Left ventricle myocardium inferior (tissue), 1 donor: ENCODE data around the gene MVB12B. TPM values are rescaled to one million over a fixed set of nuclear protein-coding genes. Genes with fewer than 3 reads are reported as not detected.

Source experiments
- DNase-seq: peaks from one replicate; pipeline ENCODE4 v3.0.0-alpha.2; 2020
- H3K27ac ChIP-seq: fragments of 200-600 bp; replicated peaks from 2 replicates; pipeline ENCODE4 v1.8.0; 2021
- H3K27me3 ChIP-seq: fragments of 200-600 bp; 2 replicates; pipeline ENCODE4 v1.8.0; 2021; ENCODE audit warnings: low read depth
- H3K36me3 ChIP-seq: fragments of 200-600 bp; 2 replicates; pipeline ENCODE4 v1.8.0; 2021
- H3K4me1 ChIP-seq: fragments of 200-600 bp; 2 replicates; pipeline ENCODE4 v1.8.0; 2021
- H3K4me3 ChIP-seq: fragments of 200-600 bp; 2 replicates; pipeline ENCODE4 v1.8.0; 2021; ENCODE audit warnings: mild to moderate bottlenecking, moderate library complexity
- H3K9me3 ChIP-seq: fragments of 200-600 bp; replicated peaks from 2 replicates; pipeline ENCODE4 v1.8.0; 2021
- intact Hi-C: fragments of 100-400 bp; cut with micrococcal nuclease; formaldehyde crosslinking; loops from one replicate; pipeline ENCODE4 v1.11.0; 2022
- total RNA-seq: library from RNA; stranded (reverse); fragmentation: NEBNext Ultra II Directional; extraction: Animal tissue kit (Norgen Biotek cat#: 25700); gene quantifications from one replicate; pipeline ENCODE4 v1.2.1, GENCODE V29; 2021
- TF ChIP-seq, protein P1 (sequence below): fragments of 200-600 bp; IDR thresholded peaks from 2 replicates; pipeline ENCODE4 v1.8.0; 2021; ENCODE audit warnings: antibody characterized with exemption, mild to moderate bottlenecking, borderline replicate concordance
- donor health status: DM: no; HTN: yes; CAD: no; lungs with severe emphysema.

The MVB12B gene
- total RNA-seq, 1 donor from 2014 or later: 11.2 TPM

GRCh38 chr9:126527109-126527825 is 200.6 kb downstream of the MVB12B start:
- intact Hi-C loops: no loop called here
- Histone ChIP-seq H3K4me3 (no peak overlapping the region), H3K9me3 (no peaks in the 10 kb centered on the region), H3K27ac (no peak overlapping the region), H3K36me3 (no peaks in the 10 kb centered on the region), H3K4me1 (peaks cover 8% of the 10 kb centered on the region), H3K27me3 (peaks cover 72% of the 10 kb centered on the region)
- no peak for DNase-seq
- TF ChIP-seq, protein P1, sequence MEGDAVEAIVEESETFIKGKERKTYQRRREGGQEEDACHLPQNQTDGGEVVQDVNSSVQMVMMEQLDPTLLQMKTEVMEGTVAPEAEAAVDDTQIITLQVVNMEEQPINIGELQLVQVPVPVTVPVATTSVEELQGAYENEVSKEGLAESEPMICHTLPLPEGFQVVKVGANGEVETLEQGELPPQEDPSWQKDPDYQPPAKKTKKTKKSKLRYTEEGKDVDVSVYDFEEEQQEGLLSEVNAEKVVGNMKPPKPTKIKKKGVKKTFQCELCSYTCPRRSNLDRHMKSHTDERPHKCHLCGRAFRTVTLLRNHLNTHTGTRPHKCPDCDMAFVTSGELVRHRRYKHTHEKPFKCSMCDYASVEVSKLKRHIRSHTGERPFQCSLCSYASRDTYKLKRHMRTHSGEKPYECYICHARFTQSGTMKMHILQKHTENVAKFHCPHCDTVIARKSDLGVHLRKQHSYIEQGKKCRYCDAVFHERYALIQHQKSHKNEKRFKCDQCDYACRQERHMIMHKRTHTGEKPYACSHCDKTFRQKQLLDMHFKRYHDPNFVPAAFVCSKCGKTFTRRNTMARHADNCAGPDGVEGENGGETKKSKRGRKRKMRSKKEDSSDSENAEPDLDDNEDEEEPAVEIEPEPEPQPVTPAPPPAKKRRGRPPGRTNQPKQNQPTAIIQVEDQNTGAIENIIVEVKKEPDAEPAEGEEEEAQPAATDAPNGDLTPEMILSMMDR: no peak

DNA sequence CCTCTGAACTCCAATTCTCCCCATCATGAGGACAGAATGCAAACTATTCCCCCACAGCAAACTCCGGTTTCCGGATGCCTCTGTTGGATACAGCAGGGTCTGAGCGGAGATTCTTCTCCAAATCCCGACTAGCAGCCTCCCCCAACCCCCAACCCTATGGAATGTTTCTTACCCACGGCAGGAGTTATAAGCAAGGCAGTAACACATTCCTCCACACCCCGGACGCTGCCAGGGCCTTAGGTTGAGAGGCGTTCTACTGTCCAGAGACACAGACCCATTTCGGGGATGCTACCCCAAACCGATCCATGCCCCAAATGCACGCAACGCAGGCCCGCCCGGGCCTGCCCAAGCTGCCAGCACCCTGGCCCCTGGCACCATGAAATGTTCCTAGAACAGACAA is 201.5 kb downstream of the MVB12B start:
- TF ChIP-seq, protein P1: no peak
- Histone ChIP-seq H3K4me3 (no peak overlapping the region), H3K36me3 (no peaks in the 10 kb centered on the region), H3K27ac (no peak overlapping the region), H3K27me3 (peaks cover 72% of the 10 kb centered on the region), H3K9me3 (no peaks in the 10 kb centered on the region), H3K4me1 (peaks cover 15% of the 10 kb centered on the region)
- DNase-seq: no peak
- intact Hi-C loops: no loop called here

DNA sequence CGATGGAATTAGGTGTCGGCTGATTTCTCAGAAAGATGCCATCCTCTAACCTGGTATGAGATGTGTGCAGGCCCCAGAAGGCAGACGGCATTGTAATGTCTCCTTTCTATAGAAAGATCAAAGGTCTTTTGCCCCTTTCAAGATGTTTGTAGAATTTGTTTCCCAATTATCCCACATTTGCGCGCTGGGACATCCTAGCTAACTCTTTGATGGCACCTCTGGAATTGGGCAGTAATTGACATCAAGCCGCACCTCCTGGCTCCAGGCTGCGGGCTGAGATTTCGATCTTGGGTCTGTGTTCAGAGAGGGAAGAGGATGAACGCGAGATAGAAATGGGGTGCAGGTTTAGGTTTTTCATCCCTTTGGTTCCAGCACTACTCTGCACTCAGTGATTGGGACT is 202.3 kb downstream of the MVB12B start:
- no peak overlapping the region for H3K27ac ChIP-seq
- no peaks in the 10 kb centered on the region for H3K36me3 ChIP-seq
- no peak overlapping the region for H3K4me3 ChIP-seq
- TF ChIP-seq, protein P1: no peak
- no peak for DNase-seq
- intact Hi-C loops: no loop called here
- H3K9me3 ChIP-seq: no peaks in the 10 kb centered on the region
- peaks cover 72% of the 10 kb centered on the region for H3K27me3 ChIP-seq
- H3K4me1 ChIP-seq: peaks cover 15% of the 10 kb centered on the region

GRCh38 chr9:126531035-126531571 is 204.5 kb downstream of the MVB12B start:
- TF ChIP-seq, protein P1: no peak
- peaks cover 73% of the 10 kb centered on the region for H3K27me3 ChIP-seq
- H3K27ac ChIP-seq: peak overlapping the region; percentile 74

DNA sequence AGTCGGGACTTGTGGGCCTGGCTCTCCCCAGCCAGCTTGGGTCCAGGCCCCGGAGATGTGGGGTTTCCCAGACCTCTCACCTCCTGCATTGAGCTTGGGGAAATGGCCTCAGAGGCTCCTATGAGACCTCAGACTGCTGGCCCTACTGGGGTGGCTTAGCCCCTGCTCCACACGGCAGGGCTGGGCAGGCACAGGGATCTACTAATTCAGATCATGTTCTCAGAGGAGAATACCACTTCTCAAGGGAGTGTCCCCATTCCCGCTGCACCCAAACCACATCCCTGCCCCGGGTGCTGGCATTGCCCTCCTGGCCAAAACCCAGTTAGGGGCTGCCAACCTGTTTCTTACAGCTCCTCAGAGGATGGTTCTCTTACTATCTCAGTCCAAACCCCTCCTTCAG is 205.0 kb downstream of the MVB12B start:
- intact Hi-C loops: no loop called here
- no peak for DNase-seq
- peaks cover 73% of the 10 kb centered on the region for H3K27me3 ChIP-seq
- no peaks in the 10 kb centered on the region for H3K36me3 ChIP-seq
- TF ChIP-seq, protein P1: no peak
- no peaks in the 10 kb centered on the region for H3K9me3 ChIP-seq
- peak overlapping the region; percentile 74 for H3K27ac ChIP-seq
- H3K4me3 ChIP-seq: no peak overlapping the region
- peaks cover 8% of the 10 kb centered on the region for H3K4me1 ChIP-seq

More at GRCh38 chr9:126531035-126531571, 204.5 kb downstream of the MVB12B start:
- H3K9me3 ChIP-seq: no peaks in the 10 kb centered on the region
- no peak for DNase-seq
- no peaks in the 10 kb centered on the region for H3K36me3 ChIP-seq
- peaks cover 11% of the 10 kb centered on the region for H3K4me1 ChIP-seq
- no peak overlapping the region for H3K4me3 ChIP-seq
- intact Hi-C loops: no loop called here
